ENCODE results near the gene MEGF10.
"Not testable (repeated sequence)": the region's sequence is repeated elsewhere in the genome, so short reads cannot be mapped to it uniquely, and the experiment has no call there.

The MEGF10 gene

DNA sequence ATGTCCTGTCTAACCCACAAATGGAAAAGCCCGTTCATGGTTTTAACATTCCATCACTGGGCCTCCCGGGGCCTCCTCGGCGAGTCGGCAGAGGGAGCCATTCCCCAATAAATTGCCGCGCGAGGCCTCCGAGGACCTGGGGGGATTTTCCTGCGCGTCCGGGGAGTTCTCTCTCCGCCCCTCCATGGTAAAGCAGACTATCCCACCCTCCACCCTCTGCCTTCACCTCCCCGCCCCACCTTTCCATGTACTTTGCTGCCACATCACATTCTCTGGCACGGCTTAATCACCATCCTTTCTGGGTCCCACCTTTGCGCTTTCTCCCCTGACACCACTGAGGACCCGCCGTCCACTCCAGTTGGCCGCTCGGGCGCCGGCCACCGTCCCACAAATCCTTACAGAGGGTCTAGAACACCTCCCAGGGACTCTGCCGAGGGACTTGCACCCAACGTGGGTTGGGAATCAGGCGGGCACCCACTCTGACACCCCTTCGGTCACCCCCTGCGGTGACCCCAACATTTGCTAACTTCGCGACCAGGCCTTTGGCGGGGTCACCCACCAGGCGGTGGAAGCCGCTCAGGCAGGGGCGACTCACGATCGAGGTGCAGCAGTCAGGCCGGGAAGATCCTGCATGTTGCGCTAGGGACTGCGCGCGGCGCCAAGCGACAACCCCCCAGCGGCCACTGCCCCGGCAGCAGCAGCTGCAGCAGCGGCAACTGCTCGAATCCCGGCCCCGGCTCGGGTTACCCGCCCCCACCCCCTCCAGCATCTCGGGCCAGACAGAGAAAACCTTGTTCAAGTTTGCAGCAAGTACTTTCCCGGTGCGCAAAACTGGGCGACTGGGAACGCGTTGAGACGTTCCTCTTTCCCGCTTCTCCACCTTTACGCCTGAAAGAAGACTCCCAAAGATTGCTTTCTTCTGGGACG, at the start of gene MEGF10:
Gene MEGF10, plus strand, starts transcription at position 778 of the 927 bp plus-strand sequence. CDS start 40,513 bp downstream, outside the sequence.
- DNase-seq (ENCODE audit: insufficient read length, low spot score) = peak; percentile 73
- FAIRE-seq = peak; percentile 28

DNA sequence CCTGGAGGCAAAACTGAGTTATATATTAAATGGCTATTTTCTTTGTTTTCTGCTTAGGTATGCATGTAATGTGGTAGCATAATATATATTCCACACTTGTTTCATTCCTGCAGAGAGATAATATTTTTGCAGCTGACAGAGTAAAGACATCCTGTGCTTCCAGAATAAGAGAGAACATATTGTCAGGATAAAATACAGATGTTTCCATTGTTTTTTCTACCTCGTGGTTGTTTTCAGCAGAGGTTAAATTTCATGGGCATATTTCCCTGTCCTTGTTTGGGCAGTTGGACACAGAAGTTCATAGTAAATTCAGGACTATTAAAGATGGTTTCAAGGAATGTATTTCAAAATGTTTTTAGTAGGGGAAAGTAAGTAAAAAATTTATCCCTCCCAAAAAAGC, 47.6 kb upstream of the MEGF10 start:
- no peak for DNase-seq (ENCODE audit: insufficient read length, low spot score)
- FAIRE-seq = no peak

DNA sequence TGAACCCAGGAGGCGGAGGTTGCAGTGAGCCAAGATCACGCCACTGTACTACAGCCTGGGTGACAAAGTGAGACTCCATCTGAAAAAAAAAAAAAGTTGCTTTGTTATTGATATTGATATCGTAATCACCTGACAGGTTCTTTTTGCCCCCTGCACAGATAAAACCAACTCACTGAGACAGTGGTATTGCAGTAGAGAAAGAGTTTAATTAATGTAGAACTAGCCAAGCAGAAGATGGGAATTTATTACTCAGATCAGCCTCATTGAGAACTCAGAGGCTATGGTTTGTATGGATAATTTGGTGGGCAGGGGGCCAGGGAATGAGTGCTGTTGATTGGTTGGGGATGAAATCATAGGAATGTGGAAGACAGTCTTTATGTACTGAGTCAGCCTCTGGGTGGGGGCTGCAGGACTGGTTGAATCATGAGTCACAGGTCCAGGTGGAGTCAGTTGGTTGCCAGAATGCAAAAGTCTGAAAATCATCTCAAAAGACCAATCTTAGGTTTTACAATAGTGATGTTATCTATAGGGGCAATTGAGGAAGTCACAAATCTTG, 35.8 kb upstream of the MEGF10 start:
- no peak for DNase-seq (ENCODE audit: insufficient read length, low spot score)
- FAIRE-seq = peak; percentile 74

DNA sequence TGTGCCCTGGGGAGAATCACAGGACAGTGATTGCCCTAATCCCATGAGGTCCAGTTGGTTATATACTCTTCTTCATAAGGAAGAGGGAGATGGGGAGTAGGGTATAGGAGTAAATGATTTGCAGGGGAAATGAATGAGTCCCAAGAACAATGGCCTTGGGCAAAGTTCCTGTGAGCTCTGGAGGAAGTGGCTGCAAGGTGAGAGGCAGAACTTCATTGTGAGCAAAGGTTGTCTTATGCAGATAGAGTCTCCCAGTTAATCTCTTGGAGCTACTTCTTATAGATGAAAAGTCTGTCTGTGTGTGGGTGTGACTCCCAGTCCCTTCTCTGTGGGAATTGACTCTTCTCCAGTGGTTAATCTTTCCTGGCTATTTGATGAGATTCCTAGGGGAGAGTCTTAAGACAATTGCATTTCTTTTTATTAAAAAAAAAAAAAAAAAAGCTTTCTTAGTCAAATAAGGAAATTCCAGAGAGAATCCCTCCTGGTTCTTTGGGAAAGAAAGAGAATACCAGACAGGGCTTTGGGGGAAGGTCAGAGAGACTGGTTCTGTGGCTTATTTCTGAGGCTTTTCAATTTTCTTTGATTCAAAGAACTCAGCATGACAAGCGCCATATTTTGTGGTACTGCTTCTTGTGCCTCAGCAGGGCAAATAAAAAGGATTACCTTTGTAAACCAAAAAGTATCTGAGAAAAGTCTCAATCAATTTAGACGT, 33.6 kb upstream of the MEGF10 start:
- DNase-seq (ENCODE audit: insufficient read length, low spot score) (no peak), FAIRE-seq (no peak)

DNA sequence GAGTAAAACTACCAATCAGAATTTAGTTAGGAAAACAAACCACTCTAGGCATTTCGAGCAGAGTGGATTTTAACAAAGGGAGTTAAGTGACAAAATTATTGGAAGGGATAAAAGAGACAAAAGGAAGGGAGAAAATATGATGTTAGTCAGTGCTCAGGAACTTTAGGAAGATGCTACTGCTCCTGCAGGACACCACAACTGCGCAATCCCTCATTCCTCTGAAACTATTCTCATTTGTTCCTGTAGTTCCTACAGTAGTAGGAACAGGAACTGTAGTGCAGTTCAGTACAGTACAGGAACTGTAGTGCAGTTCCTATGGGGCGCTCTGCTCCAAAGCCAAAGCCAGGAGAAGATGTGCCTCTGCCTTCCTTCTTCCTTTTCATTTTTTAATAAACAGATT, 29.9 kb upstream of the MEGF10 start:
- FAIRE-seq (no peak), DNase-seq (ENCODE audit: insufficient read length, low spot score) (no peak)

DNA sequence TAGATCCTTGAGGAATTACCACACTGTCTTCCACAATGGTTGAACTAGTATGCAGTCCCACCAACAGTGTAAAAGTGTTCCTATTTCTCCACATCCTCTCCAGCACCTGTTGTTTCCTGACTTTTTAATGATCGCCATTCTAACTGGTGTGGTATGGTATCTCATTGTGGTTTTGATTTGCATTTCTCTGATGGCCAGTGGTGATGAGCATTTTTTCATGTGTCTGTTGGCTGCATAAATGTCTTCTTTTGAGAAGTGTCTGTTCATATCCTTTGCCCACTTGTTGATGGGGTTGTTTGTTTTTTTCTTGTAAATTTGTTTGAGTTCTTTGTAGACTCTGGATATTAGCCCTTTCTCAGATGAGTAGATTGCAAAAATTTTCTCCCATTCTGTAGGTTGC, 25.1 kb upstream of the MEGF10 start:
- DNase-seq (ENCODE audit: insufficient read length, low spot score); FAIRE-seq: not testable (repeated sequence)

DNA sequence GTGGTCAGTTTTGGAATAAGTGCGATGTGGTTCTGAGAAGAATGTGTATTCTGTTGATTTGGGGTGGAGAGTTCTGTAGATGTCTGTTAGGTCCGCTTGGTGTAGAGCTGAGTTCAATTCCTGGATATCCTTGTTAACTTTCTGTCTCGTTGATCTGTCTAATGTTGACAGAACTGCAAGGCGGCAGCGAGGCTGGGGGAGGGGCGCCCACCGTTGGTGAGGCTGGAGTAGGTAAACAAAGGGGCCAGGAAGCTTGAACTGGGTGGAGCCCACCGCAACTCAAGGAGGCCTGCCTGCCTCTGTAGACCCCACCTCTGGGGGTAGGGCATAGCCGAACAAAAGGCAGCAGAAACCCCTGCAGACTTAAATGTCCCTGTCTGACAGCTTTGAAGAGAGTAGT, 22.3 kb upstream of the MEGF10 start:
- not testable (repeated sequence) for FAIRE-seq; DNase-seq (ENCODE audit: insufficient read length, low spot score)

DNA sequence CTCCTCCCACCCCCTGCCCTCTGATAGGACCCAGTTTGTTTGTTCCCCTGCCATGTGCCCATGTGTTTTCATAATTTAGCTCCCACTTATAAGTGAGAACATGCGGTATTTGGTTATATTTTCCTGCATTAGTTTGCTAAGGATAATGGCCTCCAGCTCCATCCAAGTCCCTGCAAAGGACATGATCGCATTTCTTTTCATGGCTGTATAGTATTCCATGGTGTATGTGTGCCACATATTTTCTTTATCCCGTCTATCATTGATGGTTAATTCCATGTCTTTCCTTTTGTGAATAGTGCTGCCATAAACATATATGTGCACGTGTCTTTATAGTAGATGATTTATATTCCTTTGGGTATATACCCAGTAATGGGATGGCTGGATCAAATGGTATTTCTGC, 19.9 kb upstream of the MEGF10 start:
- not testable (repeated sequence) for FAIRE-seq; DNase-seq (ENCODE audit: insufficient read length, low spot score)

DNA sequence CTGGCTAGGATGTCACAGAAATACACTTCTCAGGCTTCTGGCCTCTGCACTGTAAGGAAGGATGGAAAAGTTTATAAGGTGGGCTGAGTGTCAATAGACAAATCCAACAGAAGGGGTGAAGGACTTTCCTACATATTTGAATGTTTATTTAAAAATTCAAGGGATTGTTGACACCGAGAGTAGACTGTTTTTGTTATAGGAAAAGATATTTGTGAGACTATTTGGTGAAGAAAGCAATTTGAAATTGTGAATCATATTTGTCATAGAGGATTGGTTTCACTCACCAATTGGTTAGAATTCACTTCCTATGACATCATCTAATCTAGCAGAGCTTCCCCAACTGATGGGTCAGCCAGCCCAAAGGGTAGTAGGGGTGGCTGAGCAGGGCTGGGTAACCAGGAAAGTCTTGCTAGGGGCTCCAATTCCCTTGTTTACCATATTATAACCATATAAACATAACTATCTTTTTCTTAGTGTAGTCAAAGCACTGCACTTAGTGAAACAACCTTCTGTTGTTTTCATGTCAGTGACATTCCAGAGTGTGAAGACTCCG, 14.9 kb upstream of the MEGF10 start:
- DNase-seq (ENCODE audit: insufficient read length, low spot score) (no peak), FAIRE-seq (no peak)

DNA sequence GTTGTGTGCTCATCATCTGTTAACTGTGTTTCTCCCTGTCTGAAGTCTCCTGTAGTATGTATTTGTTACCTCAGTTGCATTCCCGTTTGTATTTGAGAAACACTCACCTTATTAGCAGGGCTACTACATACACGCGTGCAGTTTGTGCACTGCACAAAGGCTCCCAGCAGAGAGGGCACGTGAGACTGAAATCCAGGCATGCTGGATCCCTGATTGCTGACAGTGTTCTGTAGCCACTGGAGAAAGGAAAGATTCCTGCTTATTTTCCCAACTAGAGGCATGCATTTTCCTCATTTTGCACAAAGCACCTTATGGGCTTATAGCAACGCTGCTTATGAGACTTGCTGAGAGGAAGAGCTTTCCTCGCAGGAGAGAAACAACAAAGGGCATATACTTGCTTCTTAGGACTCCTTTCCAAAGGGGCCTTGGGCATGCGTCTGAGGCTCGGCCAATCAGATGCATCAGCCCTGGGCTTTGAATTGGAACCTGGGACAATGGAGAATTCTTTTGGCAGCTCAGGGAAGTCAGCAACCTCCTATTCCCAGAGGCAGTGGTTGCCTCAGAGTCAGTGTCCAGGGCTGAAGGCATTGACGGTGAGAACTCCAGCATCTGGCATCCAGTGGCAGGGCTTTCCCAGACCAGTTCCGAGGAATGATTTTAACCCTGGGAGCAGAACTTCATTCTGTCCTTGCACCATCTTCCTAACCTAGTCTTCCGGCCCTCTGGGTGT, 9.9 kb upstream of the MEGF10 start:
- DNase-seq (ENCODE audit: insufficient read length, low spot score) = no peak

DNA sequence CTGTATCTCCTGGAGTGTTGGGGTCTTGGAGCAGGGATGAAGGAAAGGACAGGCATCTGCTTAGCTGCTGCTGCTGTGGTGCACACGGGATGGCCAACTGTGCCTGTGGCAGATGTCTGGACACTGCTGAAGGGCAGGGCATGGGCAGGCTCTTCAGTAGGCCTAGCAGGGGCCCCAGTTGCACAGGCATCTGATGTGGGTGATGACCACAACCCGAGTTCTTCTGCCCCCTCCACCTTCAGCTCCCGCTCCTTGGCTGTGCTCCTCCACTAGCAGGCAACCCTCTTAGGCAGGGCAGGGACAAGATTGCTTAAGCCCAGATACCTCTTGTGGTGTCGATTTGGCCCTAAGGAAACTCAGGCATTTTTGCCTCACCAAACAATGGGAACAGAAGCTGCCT, 9.0 kb upstream of the MEGF10 start:
- DNase-seq (ENCODE audit: insufficient read length, low spot score) = no peak
- FAIRE-seq = no peak

More for the DNA sequence above, 9.9 kb upstream of the MEGF10 start:
- no peak for FAIRE-seq

DNA sequence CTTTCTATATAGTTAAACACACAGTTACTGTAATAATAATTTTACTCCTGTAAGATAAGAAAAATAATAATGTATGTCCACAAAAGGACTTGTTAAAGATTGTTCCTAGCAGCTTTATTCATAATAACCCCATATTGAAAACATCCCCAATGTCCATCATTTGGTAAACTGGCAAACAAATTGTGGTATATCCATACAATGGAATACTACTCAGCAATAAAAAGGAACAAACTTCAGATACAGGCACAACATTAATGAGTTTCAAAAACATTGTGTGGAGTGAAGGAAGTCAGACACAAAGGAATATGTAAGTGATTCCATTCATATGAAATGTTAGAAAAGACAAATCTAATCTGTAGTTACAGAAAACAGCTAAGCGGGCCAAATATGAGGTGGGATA, 1.9 kb upstream of the MEGF10 start:
- no peak for FAIRE-seq
- no peak for DNase-seq (ENCODE audit: insufficient read length, low spot score)

DNA sequence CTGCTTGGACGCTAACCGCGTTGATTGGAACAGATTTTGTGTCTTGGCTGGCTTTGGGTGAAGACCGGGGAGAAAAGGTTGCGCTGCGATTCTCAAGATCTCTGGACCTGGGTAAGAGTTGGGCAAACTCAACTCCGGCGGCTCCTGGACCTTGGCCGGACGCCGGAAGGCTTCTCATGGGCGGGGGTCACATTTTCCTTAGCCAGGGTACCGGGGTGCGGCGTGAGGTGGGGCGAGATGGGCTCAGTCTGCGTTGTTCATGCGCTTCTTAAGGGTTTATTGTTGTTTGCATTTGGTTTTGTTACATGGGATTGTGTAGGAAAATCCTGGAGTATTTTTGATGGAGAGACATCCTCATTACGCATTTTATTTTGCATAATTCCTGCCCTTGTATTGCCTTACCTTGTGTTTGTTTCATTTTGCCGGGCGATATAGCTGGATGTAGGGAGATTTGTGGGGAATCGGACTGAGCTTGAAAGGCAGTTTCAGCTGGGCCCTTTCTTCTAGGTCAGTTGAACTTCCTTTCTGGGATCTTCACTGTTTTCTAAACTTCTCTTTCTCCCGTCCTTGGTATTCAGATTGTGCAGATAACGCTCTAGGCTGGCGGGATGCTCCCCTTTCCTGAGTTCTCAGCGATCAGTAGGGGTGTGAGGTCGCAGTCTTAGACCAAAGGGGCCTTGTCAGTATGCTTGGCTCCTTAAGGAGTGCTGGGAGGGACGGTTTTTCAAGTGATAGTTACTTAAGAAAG, 524 bp downstream of the MEGF10 start:
- no peak for FAIRE-seq

DNA sequence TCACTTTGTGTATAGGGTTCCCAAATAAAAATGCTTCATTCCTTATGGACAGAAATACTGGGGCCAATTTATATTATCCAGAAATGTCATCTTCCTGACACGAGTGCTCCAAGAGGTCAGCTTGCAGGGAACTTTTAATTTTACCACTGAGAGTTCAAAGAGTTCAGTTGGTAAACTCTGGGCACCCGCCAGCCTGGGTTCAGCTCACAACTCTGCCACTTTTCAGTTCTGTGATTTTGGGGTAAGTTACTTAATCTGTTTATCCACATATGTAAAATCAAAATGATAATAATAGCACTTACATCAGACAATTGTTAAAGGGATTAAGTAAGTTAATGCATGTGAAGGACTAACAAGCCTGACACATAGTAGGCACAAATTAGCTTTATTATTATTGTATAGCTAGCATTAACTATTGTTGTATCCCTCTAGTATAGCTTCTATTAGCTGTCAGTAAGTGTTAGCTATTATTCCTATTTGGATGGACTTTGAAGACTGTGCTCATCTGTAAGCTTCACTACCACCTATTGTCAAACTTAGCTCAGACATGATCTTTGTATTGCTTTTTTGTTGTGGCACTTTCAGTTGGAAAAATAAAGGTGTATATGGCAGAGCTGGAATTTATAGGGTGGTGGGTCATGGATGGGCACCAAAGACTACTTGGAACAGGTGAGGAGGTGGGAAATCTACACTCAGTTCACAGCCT, 1.6 kb downstream of the MEGF10 start:
- no peak for FAIRE-seq
- DNase-seq (ENCODE audit: insufficient read length, low spot score) = no peak

More for the DNA sequence above, 524 bp downstream of the MEGF10 start:
- DNase-seq (ENCODE audit: insufficient read length, low spot score) = peak; percentile 6

DNA sequence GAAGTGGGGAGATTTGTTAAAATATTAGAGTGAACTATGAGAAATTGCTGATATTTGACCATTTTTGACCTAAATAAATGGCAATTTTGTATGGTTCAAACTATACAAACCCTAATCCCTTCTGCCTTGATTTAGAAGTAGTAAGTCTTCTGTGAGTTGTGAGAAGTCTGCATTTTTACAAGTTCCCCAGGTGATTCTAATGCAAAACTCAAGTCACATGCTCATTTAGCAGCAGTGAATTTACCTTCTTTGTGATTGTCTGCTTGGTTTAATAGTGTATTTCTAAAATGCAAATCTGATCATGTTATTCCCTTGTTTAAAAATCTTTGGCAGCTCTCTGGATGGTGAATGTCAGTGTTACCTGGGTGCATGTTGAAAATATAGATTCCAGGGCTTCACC, 2.8 kb downstream of the MEGF10 start:
- FAIRE-seq (no peak), DNase-seq (ENCODE audit: insufficient read length, low spot score) (no peak)

DNA sequence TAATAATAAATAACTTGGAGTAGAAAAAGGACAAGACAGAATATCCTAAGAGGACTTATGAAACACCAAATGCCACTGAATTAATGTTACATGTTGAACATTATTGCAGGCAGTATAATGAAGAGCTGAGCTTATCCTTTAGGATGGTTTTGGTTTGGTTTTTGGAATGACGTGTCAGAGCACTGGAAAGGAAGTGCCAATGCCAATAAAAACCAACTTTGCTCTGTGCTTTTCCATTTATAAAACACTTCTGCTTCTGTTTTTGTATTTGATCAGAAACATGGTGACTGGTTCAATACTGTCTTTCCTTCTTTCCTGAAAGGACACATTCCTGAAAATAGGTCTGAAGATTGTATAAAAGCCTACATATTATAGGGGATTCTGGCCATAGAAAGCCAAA, 4.2 kb downstream of the MEGF10 start:
- FAIRE-seq (no peak), DNase-seq (ENCODE audit: insufficient read length, low spot score) (no peak)

DNA sequence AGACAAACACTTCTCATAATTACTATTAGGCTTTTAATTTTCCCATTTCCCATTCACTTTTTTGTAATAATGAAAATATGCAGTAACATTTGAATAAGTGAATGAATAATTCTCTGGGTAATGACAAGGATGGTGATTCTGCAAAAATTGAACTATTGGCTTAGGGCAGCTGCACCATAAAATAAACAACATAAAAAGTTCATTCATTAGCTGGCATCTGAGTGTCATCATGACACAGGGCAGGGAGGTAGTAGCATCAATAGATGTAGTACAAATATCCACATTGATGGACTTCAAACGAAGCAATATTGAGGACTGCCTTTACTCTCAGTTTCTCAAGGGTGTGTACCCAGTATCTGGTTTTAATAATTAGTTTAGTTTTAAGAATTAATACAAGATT, 4.9 kb downstream of the MEGF10 start:
- DNase-seq (ENCODE audit: insufficient read length, low spot score) (no peak), FAIRE-seq (no peak)

DNA sequence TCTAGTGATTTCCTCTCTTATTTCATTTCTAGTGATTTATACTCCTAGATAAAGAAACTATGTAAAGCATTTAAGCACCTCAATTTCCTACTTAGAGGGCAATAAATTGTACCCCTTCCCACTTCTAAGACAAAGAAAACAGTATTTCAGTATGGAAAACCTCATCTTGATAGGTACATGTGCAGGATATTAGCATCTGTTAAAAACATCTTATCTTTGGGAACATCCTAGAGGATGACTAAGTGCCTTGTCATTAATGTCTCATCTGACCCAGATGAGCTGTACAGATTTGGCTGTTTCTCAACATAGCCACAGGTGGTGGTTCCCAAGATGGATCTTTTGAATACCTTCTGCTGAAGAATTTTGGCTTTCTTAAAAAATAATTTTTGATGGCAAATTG, 5.7 kb downstream of the MEGF10 start:
- DNase-seq (ENCODE audit: insufficient read length, low spot score) (peak; percentile 8), FAIRE-seq (no peak)

DNA sequence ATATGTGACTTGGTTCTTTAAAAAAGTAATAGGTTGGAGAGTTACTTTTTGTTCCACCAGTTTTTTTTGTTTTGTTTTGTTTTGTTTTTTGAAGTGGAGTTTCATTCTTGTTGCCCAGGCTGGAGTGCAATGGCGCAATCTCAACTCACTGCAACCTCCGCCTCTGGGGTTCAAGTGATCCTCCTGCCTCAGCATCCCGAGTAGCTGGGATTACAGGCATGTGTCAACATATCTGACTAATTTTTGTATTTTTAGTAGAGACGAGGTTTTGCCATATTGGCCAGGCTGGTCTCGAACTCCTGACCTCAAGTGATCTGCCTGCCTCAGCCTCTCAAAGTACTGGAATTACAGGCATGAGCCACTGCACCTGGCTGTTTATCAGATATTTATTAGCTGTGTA, 6.3 kb downstream of the MEGF10 start:
- DNase-seq (ENCODE audit: insufficient read length, low spot score); FAIRE-seq: not testable (repeated sequence)

Measured in HTR-8/SVneo (cell line).